Astrocyte of the cerebellum (primary cell): ENCODE results near the gene FRMD1.

ENCODE experiments used
- DNase-seq: peaks from one replicate; pipeline ENCODE4 v3.0.0-alpha.2; 2011; ENCODE audit warnings: low read depth
- H3K4me3 ChIP-seq: 2 replicates; pipeline ENCODE4 v1.5.1; 2011; ENCODE audit warnings: mild to moderate bottlenecking, low read depth, low read length, moderate library complexity
- CTCF ChIP-seq: IDR thresholded peaks from 2 replicates; pipeline ENCODE4 v1.5.1; 2012; ENCODE audit warnings: low read length, low read depth, moderate library complexity, mild to moderate bottlenecking; ENCODE audit errors: missing control alignments
- in situ Hi-C: cut with HindIII; loops from 2 replicates; pipeline ENCODE4 v1.10.0; 2017; ENCODE audit warnings: low sequenced_read_pairs

FRMD1 gene

GRCh38 chr6:168064226-168064807 lies 14.7 kb downstream of the FRMD1 start:
- in situ Hi-C loops, result no loop called here
- H3K4me3 ChIP-seq, result no peak overlapping the region
- DNase-seq, result no peak
- no peak for TF ChIP-seq CTCF

- H3K4me3 ChIP-seq, result no peak overlapping the region
- DNase-seq, result no peak
- in situ Hi-C loops, result no loop called here
- no peak for TF ChIP-seq CTCF
Observed at GRCh38 chr6:168063431-168063830, 15.6 kb downstream of the FRMD1 start.

- in situ Hi-C loops, result no loop called here
- DNase-seq, result no peak
- no peak for TF ChIP-seq CTCF
- H3K4me3 ChIP-seq, result no peak overlapping the region
Observed at GRCh38 chr6:168062346-168063289, 16.4 kb downstream of the FRMD1 start.

- DNase-seq, result no peak
- in situ Hi-C loops, result no loop called here
- no peak for TF ChIP-seq CTCF
- no peak overlapping the region for H3K4me3 ChIP-seq
Observed at GRCh38 chr6:168061269-168062210, 17.5 kb downstream of the FRMD1 start.

GRCh38 chr6:168060521-168060931 lies 18.5 kb downstream of the FRMD1 start:
- TF ChIP-seq CTCF, result peak; percentile 72
- DNase-seq, result peak; percentile 34
- no peak overlapping the region for H3K4me3 ChIP-seq
- in situ Hi-C loops, result no loop called here
